ENCODE data around the gene ERC1.

Gene ERC1

GRCh38 chr12:1346126-1346525, 355.1 kb downstream of the ERC1 start:
- H3K4me3 ChIP-seq (ENCODE audit: low read depth, low read length) = no peak overlapping the region
- TF ChIP-seq, protein P1, sequence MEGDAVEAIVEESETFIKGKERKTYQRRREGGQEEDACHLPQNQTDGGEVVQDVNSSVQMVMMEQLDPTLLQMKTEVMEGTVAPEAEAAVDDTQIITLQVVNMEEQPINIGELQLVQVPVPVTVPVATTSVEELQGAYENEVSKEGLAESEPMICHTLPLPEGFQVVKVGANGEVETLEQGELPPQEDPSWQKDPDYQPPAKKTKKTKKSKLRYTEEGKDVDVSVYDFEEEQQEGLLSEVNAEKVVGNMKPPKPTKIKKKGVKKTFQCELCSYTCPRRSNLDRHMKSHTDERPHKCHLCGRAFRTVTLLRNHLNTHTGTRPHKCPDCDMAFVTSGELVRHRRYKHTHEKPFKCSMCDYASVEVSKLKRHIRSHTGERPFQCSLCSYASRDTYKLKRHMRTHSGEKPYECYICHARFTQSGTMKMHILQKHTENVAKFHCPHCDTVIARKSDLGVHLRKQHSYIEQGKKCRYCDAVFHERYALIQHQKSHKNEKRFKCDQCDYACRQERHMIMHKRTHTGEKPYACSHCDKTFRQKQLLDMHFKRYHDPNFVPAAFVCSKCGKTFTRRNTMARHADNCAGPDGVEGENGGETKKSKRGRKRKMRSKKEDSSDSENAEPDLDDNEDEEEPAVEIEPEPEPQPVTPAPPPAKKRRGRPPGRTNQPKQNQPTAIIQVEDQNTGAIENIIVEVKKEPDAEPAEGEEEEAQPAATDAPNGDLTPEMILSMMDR (IDR thresholded peaks at IDR 0.05; ENCODE audit: low read depth, low read length) = no peak

DNA sequence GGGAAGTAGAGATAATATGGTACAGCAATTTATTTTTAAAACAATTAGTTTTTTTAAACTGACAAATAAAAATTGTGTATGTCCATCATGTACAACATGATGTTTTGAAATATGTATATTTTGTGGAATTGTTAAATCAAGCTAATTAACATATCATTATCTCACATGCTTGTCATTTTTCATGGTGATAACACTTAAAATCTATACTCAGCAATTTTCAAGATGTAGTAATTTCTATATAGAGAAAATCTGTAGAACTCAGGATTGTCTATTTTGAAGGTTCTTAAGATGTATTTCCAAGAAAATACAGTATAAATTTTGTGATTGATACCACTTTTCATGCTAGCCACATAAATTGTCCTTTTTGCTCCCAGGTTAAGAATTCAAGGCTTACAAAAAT, 356.3 kb downstream of the ERC1 start:
- TF ChIP-seq, protein P1 (IDR thresholded peaks at IDR 0.05; ENCODE audit: low read depth, low read length) = no peak
- no peak overlapping the region for H3K4me3 ChIP-seq (ENCODE audit: low read depth, low read length)

- TF ChIP-seq, protein P1 (IDR thresholded peaks at IDR 0.05; ENCODE audit: low read depth, low read length) = no peak
- no peak overlapping the region for H3K4me3 ChIP-seq (ENCODE audit: low read depth, low read length)
Measured at GRCh38 chr12:1348606-1349005, 357.6 kb downstream of the ERC1 start.

DNA sequence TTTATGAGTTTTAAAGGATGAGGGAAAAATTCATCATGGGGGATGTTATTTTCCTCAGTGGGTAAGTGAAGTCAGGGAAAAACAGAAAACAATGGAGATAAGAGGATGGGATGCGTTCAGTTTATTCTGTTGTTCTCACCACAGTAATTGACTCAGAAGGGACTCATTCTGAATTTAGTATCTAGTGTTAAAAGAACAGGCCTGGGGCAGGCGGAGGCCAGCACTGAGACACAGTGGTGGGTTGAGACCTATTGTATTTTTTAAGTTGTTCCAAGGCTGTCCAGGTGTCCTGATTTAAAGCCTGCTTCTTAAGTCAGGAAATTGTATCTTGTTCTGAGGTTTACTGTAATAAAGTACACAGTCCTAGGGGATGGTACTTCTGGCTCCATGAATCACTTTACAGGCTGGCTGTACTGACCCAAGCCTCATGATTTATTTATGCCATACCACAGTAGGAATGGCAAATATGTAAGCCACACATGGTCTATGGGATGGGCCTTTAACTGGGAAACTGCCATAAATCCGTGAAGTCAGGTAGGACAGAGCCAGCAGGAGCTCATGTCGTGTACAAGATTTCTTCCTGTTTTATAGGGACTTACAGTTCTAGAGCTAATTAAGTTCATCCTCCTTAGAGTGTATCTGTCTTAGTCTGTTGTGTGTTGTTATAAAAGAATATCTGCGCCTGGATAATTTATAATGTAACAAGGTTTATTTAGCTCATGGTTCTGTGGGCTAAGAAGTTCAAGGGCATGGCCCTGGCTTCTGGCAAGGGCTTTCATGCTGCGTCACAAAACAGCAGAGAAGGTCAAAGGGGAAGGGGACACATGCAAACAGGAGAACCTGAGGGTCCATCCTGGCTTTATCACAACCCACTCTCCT, 359.3 kb downstream of the ERC1 start:
- TF ChIP-seq, protein P1 (IDR thresholded peaks at IDR 0.05; ENCODE audit: low read depth, low read length) = no peak
- H3K4me3 ChIP-seq (ENCODE audit: low read depth, low read length) = no peak overlapping the region

GRCh38 chr12:1350934-1351240, 359.9 kb downstream of the ERC1 start:
- H3K4me3 ChIP-seq (ENCODE audit: low read depth, low read length) = no peak overlapping the region
- TF ChIP-seq, protein P1 (IDR thresholded peaks at IDR 0.05; ENCODE audit: low read depth, low read length) = no peak

- TF ChIP-seq, protein P1 (IDR thresholded peaks at IDR 0.05; ENCODE audit: low read depth, low read length) = no peak
- H3K4me3 ChIP-seq (ENCODE audit: low read depth, low read length) = no peak overlapping the region
Measured at GRCh38 chr12:1351926-1352325, 360.9 kb downstream of the ERC1 start.

- TF ChIP-seq, protein P1 (IDR thresholded peaks at IDR 0.05; ENCODE audit: low read depth, low read length) = no peak
- no peak overlapping the region for H3K4me3 ChIP-seq (ENCODE audit: low read depth, low read length)
Measured at GRCh38 chr12:1353451-1353850, 362.4 kb downstream of the ERC1 start.
